Panc1 (cell line): Measurements from ENCODE around the gene SDK1. TPM values are rescaled to one million over a fixed set of nuclear protein-coding genes. Genes with fewer than 3 reads are reported as not detected.

Source experiments
- ATAC-seq: fragments of 200-7000 bp; cut with Tn5 transposase; 2 replicates; pipeline ENCODE4 v1.9.1; 2020; ENCODE audit warnings: mild to moderate bottlenecking, moderate library complexity
- BruUV-seq: library from RNA; stranded (reverse); fragments of 400-500 nt; replicated peaks from 2 replicates; lab custom pipeline; 2021; lab: Mats Ljungman, UMichigan
- CTCF ChIA-PET: fragments of 300-600 bp; sonication (Branson Sonifier 250); formaldehyde crosslinking; loops from one replicate; lab custom pipeline; 2022; ENCODE audit warnings: antibody characterized with exemption; lab: Charles Lee
- POLR2A ChIA-PET: fragments of 300-600 bp; sonication (Branson Sonifier 250); formaldehyde crosslinking; loops from one replicate; lab custom pipeline; 2022; ENCODE audit warnings: antibody characterized with exemption; lab: Charles Lee
- DNase-seq: peaks from one replicate; pipeline ENCODE4 v3.0.0-alpha.2; 2010; ENCODE audit warnings: low read depth, low spot score
- H3K27ac ChIP-seq: 2 replicates; pipeline ENCODE4 v1.5.1; 2011; ENCODE audit warnings: mild to moderate bottlenecking, low read length, inconsistent platforms
- H3K27me3 ChIP-seq: fragments of 200-500 bp; sonication (Bioruptor generic); 2 replicates; pipeline ENCODE4 v1.6.0; 2014; ENCODE audit warnings: low read length, inconsistent platforms; ENCODE audit not compliant: control insufficient read depth, insufficient read depth
- H3K36me3 ChIP-seq: fragments of 200-500 bp; sonication (Bioruptor generic); 2 replicates; pipeline ENCODE4 v1.5.1; 2014; ENCODE audit warnings: inconsistent platforms, mild to moderate bottlenecking, low read length, moderate library complexity; ENCODE audit not compliant: control insufficient read depth, insufficient read depth
- H3K4me1 ChIP-seq: 2 replicates; pipeline ENCODE4 v1.5.1; 2011; ENCODE audit warnings: inconsistent platforms, mild to moderate bottlenecking, low read length, moderate library complexity; ENCODE audit not compliant: control insufficient read depth, insufficient read depth
- H3K4me3 ChIP-seq, 2 experiments: 2 replicates each; pipeline ENCODE4 v1.5.1; 2011 to 2012; ENCODE audit warnings: low read depth in 2 of 2, low read length in 2 of 2, mild to moderate bottlenecking in 2 of 2, inconsistent platforms in 1 of 2, moderate library complexity in 1 of 2
- H3K9me3 ChIP-seq: fragments of 200-500 bp; sonication (Bioruptor generic); 2 replicates; pipeline ENCODE4 v1.5.1; 2014; ENCODE audit warnings: low read depth, mild to moderate bottlenecking, inconsistent platforms, low read length, moderate library complexity; ENCODE audit not compliant: control insufficient read depth, insufficient read depth
- CTCF ChIP-seq: fragments of 450-650 bp; IDR thresholded peaks from 2 replicates; pipeline ENCODE4 v1.5.1; 2017; ENCODE audit warnings: mild to moderate bottlenecking
- POLR2AphosphoS5 ChIP-seq: IDR thresholded peaks from 2 replicates; pipeline ENCODE4 v1.6.1; 2012; ENCODE audit warnings: mild to moderate bottlenecking, low read depth, low read length, moderate library complexity
- REST ChIP-seq, 2 experiments: IDR thresholded peaks; 2 replicates each; pipeline ENCODE4 v1.6.1; 2011 to 2012; ENCODE audit warnings: low read depth in 2 of 2, control low read depth in 1 of 2, low read length in 1 of 2, mild to moderate bottlenecking in 1 of 2, moderate library complexity in 1 of 2; ENCODE audit not compliant: insufficient read depth in 1 of 2
- SIN3A ChIP-seq: IDR thresholded peaks from 2 replicates; pipeline ENCODE4 v1.6.1; 2012; ENCODE audit warnings: low read depth, mild to moderate bottlenecking, low read length, moderate library complexity, borderline replicate concordance; ENCODE audit not compliant: insufficient read depth
- TCF7L2 ChIP-seq: IDR thresholded peaks from 2 replicates; pipeline ENCODE4 v1.6.1; 2011; ENCODE audit warnings: mild to moderate bottlenecking, low read depth, low read length, inconsistent platforms
- in situ Hi-C: cut with HindIII; loops from 2 replicates; pipeline ENCODE4 v1.10.0; 2016; ENCODE audit warnings: low sequenced_read_pairs, low pct_unique_long_range_greater_than_20kb
- intact Hi-C: fragments of 100-400 bp; cut with micrococcal nuclease; formaldehyde crosslinking; loops from one replicate; pipeline ENCODE4 v1.10.0; 2022; ENCODE audit not compliant: unreplicated experiment
- total RNA-seq: library from RNA; stranded (reverse); gene quantifications from one replicate; pipeline ENCODE4 v1.2.1, GENCODE V29; 2021; ENCODE audit not compliant: unreplicated experiment

SDK1 gene
- total RNA-seq, 1 experiment from 2014 or later = 47.4 TPM

DNA sequence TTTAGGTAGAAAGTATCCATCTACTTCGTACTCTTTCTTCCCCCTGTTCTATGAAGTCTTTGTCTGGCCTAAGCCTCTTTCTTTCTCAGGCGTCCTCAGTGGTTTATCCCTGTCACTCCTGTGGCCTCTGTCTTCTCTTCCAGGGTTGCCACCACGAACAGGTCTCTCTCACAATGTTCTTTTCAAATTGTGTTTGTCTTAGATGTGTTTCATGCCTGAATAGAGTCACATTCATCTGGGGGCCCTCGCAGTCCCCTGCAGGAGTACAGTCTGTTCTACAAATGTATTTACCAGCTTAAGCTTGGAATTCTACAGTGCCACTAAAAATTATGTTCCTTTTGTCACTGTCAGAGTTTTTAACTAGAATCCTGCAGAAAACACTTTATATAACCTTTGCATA lies 700.7 kb downstream of the SDK1 start:
- Histone ChIP-seq H3K9me3 (no peaks in the 10 kb centered on the region), H3K27ac (no peak overlapping the region), H3K36me3 (no peaks in the 10 kb centered on the region), H3K4me1 (no peaks in the 10 kb centered on the region), H3K4me3 (no peak overlapping the region), H3K27me3 (no peaks in the 10 kb centered on the region)
- no peak for TF ChIP-seq CTCF
- no peak for TF ChIP-seq REST (IDR thresholded peaks at IDR 0.05; ENCODE audit: insufficient read depth in 1 of 2, low read depth in 2 of 2, low read length in 1 of 2)
- TF ChIP-seq TCF7L2 = no peak
- TF ChIP-seq POLR2AphosphoS5 = no peak
- TF ChIP-seq SIN3A = no peak
- ATAC-seq = no peak
- no peak for DNase-seq
- BruUV-seq = no TSS peak
- intact Hi-C loops (no loop called here), in situ Hi-C loops (no loop called here)
- ChIA-PET POLR2A (no interaction called here), CTCF (no interaction called here)

- Histone ChIP-seq H3K27me3 (no peaks in the 10 kb centered on the region), H3K9me3 (no peaks in the 10 kb centered on the region), H3K4me3 (no peak overlapping the region), H3K4me1 (no peaks in the 10 kb centered on the region), H3K27ac (no peak overlapping the region), H3K36me3 (no peaks in the 10 kb centered on the region)
- no peak for TF ChIP-seq REST (IDR thresholded peaks at IDR 0.05; ENCODE audit: insufficient read depth in 1 of 2, low read depth in 2 of 2, low read length in 1 of 2)
- TF ChIP-seq SIN3A = no peak
- TF ChIP-seq POLR2AphosphoS5 = no peak
- TF ChIP-seq CTCF = no peak
- TF ChIP-seq TCF7L2 = no peak
- ChIA-PET POLR2A (no interaction called here), CTCF (no interaction called here)
- in situ Hi-C loops (no loop called here), intact Hi-C loops (no loop called here)
- no peak for ATAC-seq
- no TSS peak for BruUV-seq
- DNase-seq = no peak
Observed at GRCh38 chr7:4003503-4003902, 702.5 kb downstream of the SDK1 start.
